LoVo (cell line): Measurements from ENCODE around the gene ARFGEF3.
"Not testable (repeated sequence)": the region's sequence is repeated elsewhere in the genome, so short reads cannot be mapped to it uniquely, and the experiment has no call there.

ENCODE experiments used
- DNase-seq: peaks from one replicate; pipeline ENCODE4 v3.0.0-alpha.2; 2016; ENCODE audit warnings: low spot score

The ARFGEF3 gene

DNA sequence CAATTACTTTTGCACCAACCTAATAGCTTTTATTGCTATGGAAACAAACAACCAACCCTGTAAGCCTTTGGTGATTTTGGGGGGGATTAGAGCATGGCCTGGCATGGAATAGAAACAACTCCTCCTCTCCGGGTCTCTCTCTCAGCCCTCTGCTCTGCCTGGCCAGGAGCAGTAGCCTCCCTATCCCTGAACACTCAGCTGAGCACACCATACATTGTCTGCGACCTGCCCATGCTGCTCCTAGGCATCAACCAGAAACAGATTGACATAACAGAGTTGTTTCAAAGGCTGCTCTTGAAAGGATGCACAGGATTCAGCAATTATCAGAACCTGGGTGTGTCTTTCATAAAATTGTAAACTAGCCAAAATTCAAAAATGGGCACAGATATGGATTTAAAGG is 186.1 kb downstream of the ARFGEF3 start:
- no peak for DNase-seq

DNA sequence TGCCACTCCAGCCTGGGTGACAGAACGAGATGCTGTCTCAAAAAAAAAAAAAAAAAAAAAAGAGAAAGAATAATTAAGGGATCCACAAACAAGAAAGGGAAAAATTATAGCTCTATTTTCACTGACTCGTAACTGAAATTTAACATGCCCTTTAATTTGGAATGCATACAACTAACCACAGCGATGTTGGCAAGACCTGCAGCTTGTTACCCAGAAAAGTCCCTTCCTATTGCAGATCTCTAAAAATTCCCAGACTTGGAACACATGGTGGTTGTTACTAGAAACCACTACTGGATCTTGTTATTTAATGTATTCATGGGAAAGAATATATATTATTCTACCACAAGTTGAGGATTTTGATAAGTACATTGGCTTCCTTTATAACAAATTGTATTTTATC is 188.2 kb downstream of the ARFGEF3 start:
- DNase-seq, result no peak

DNA sequence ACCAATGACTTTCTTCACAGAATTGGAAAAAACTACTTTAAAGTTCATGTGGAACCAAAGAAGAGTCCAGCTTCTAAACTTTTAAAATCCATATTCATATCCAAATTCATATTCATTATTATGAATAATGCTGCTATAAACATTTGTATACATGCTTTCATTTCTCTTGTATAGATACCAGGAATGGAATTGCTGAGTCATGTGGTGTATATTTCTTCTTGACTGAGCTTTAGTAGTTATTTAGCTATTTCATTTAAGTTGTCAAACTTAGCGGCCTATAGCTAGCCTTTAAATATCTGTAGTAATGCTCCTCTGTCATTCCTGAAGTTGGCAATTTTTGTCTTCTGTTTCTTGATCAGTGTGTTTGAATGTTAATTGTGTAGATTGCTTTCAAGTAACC is 196.2 kb downstream of the ARFGEF3 start:
- no peak for DNase-seq

DNA sequence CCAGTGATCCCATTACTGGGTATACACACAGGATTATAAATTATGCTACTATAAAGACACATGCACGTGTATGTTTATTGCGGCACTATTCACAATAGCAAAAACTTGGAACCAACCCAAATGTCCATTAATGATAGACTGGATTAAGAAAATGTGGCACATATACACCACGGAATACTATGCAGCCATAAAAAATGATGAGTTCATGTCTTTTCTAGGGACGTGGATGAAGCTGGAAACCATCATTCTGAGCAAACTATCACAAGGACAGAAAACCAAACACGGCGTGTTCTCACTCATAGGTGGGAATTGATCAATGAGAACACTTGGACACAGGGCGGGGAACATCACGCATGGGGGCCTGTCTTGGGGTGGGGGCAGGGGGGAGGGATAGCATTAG is 206.9 kb downstream of the ARFGEF3 start:
- DNase-seq, result not testable (repeated sequence)

DNA sequence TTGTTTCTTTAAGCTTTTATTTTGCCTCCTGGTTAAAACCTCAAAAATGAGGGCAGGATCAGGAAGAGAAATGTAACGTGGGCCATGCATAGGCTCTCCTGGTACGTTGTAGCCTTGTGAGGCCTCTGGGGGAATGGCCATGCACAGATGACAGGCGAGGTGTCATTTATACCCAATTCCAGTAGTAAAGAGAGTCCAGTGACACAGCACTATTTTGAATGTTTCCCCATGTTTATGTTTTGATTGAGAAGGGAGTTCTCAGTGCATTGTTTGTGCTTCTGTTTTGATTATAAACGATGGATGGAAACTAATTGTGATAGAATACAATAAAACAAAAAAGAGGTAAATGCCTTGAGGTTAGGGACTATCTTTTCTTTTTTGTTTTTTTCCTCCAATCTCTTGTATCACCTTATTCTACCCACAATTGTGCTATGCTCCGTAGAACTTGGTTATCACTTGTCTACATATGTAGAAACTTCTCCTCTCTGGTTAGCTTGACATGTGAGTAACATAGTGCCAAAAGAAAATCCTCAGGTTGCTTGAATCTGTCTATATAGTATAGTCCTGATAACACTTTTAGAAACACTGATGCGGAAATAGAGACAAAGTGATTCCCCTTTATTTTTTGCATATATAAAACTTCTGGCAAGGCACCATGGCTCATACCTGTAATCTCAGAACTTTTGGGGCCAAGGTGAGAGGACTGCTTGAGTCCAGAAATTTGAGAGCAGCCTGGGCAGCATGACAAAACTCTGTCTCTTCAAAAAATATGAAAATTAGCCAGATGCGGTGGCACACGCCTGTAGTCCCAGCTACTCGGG is 209.1 kb downstream of the ARFGEF3 start:
- no peak for DNase-seq

DNA sequence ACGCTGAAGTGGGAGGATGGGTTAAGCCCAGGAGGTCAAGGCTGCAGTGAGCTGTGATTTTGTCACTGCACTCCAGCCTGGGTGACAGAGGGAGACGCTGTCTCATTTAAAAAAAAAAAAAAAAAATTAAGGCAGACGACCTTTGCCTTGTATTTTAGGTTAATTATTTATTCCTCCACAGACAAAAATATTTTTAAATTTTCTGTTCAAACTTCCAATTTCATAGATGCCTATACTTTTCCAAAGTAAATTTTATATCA is 209.6 kb downstream of the ARFGEF3 start:
- DNase-seq, result no peak

DNA sequence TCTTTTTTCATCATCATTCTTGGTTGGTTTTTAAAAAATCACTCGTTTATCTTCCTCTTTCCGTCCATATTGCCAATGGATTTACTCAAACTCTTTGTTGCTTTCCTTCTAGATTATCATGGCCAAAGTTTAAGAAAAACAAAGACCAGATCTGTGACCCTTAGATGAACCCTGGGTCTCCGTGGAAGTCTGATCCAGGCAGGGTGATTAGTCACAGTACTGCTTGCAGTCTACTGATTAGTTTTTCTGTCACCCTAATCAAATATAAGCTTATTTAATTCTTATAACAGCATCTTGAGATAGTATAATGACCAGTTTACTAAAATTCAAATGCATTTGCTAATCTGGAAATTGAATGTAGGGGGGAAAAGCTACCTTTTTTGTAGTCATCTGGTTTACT is 210.0 kb downstream of the ARFGEF3 start:
- no peak for DNase-seq

DNA sequence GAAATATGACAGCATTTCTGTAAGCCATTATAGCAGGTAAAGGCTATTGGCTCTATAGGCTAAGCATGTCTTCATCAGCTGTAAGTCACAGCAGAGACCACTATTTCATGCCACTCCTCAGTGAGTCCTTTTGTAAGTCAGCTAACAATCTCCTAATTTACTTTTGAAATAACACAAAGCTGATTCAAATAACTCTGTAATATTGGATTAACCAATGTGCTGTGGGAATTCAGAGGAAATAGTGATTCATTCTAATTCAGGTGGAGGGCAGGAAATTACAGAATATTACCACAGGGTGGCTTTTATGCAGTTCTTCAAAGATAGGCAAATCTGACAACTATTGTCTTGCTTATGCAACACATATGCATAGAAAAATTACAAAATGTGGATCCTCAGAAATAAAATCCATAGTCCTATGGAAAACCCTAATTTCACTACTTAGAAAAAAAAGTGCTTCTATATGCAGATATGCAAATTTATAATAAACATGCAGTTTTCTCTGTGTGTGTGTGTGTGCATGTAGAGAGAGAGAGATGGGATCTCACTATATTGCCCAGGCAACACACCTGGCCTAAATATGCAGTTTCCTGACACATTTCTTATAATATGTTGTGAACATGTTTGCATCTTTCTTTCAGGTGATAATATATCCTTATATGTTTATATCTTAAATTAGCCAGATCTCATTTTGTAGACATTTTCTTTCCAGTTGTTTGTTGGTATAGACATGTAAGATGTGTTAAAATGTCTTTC is 211.1 kb downstream of the ARFGEF3 start:
- no peak for DNase-seq

DNA sequence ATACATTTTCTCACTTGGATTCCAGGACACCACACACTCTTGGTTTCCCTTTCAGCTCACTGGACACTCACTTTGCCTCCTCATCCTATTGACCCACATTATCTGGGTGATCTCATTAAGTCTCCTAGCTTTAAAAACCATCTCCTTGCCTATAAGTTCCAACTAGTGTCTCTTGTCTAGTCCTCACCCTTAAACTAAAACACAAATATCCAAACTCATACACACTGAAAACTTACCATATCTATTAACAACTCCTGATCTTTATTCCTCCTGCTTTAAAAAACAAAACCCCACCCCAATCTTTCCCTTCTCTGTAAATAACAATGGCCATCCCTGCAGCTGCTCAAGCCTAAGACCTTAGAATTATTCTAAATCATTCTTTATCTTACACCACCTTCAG is 212.5 kb downstream of the ARFGEF3 start:
- no peak for DNase-seq

DNA sequence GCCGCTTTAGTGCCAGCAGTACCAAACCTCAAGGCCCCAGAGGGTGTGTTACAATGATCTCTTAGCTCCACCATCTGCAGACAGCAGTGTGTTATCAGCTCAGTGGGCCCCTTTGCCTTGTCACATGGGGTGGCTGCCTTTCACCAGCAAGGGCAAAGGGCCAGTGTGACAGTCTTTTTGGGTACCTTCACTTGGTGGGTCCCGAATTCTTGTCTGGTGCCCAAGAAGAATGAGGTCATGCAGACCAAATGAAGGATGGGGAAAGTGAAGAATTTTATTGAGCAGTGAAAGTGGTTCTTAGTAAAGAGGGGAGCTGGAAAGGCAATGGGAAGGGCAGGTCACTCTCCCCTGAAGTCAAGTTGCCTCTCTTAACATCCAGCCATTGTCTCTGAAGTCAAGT is 213.1 kb downstream of the ARFGEF3 start:
- DNase-seq, result no peak

DNA sequence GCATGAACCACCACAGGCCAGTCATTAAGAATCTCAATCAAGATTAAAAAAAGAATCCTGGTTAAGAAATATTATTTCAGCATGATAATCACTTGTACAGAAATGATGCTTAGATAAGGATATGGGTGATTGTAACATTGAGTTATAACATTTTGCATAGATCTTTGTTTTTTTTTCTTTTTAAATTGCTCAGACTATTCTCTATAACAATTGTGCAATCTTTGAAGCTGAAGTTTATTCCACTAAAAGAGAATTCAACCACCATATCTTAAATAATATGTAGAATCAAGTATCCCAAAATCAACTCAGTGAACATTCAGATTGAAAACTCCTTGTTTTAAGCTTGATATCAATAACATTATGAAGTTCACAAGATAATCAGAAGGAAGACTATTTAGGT is 215.3 kb downstream of the ARFGEF3 start:
- no peak for DNase-seq

DNA sequence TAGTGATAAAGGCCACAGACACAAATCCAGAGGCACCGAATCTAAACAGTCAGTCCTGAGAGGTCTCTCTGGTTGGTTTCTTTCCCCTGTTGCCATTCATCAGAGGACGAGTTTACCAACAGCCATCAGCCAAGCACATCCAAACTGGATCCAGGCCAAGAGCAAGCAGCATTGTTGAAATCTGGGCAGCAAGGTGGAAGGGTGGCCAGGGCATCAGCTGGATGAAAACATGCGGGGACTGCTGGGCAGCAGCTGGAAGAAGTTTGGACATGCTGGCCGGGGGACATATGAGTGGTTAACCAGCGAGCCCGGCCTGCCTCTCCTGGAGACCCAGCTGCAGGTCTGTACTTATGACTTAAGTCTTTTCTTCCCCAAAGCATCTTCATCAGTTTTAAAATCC is 216.1 kb downstream of the ARFGEF3 start, which contains the start of gene SMIM28:
Gene SMIM28, plus strand, starts transcription at position 62 of the 400 bp plus-strand sequence. Its CDS starts 168 bp downstream, at position 230.
- DNase-seq, result no peak

DNA sequence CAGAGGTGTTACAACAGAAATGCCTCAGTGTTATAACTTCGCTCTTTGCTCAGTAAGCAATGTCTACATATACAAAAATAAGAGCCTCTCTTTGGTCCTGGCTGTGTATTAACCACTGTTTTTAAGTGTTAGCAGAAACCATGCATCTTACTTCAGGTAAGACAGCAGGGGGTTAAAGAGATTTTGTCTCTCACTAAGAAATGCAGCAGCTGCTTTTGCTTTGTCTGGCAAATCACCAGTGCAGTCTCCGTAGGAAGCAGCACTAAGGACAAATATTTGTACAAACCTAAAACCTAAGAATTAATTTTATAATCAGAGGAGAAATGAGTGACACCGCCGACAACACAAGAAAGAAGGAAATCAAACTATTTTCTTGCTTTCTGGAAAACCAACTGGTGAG is 216.7 kb downstream of the ARFGEF3 start:
- DNase-seq, result no peak

DNA sequence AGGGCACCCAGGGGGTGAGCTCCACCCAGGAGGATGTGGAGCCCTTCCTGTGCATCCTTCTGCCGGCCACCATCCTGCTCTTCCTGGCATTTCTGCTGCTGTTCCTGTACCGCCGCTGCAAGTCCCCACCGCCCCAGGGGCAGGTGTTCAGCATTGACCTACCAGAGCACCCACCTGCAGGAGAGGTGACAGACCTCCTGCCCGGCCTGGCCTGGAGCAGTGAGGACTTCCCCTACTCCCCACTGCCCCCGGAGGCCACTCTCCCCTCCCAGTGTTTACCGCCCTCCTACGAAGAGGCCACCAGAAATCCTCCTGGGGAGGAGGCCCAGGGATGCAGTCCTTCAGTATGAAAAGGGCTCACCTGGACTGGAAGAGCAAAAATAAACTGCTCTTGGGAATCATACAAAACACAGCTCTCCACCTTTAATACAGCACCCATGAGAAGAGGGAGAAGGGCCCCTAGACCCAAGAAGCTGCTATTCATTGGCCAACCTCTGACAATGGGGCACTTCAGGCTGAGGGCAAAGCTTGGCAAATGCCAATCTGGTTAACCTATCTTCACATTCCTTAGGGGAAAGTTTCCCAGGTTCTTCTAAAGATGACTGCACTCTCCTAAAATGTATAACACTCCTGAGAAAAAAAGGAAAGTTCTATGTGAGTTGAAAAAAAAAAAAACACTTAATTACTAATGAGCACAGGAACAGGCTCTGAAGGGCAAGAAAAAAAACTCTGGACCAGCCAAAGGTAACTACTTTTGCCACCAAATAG is 220.9 kb downstream of the ARFGEF3 start:
- DNase-seq, result no peak

DNA sequence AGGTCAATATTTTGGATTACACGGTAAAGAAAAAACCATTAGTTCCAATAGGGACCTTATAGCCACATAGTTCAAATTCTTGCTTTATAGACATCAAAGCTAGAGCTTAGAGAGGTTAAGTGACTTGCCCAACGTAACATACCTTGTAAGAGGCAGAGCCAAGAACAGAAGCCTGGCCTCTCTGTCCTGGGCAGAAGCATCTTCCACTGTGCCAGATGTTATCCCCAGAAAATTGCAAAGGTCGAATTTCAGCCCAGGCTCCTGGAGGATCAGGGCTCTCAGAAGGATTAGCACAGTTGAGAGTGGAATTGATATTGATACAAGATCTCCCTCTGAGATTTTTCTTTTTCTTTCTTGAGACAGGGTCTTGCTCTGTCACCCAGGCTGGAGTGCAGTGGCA is 222.0 kb downstream of the ARFGEF3 start:
- no peak for DNase-seq

DNA sequence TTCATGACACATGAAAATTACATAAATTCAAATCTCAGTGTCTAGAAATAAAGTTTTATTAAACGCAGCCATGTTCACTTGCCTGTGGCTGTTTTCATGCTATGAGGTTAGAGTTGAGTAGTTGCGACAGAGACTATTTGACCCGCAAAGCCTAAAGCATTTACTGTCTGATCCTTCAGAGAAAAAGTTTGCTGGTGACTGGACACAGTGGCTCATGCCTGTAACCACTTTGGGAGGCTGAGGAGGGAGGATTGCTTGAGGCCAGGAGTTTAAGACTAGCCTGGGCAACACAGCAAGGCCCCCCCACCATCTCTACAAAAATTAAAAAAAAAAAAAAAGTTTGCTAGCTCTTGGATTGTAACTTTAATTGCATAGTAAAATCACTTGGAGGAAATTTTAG is 225.2 kb downstream of the ARFGEF3 start:
- no peak for DNase-seq

DNA sequence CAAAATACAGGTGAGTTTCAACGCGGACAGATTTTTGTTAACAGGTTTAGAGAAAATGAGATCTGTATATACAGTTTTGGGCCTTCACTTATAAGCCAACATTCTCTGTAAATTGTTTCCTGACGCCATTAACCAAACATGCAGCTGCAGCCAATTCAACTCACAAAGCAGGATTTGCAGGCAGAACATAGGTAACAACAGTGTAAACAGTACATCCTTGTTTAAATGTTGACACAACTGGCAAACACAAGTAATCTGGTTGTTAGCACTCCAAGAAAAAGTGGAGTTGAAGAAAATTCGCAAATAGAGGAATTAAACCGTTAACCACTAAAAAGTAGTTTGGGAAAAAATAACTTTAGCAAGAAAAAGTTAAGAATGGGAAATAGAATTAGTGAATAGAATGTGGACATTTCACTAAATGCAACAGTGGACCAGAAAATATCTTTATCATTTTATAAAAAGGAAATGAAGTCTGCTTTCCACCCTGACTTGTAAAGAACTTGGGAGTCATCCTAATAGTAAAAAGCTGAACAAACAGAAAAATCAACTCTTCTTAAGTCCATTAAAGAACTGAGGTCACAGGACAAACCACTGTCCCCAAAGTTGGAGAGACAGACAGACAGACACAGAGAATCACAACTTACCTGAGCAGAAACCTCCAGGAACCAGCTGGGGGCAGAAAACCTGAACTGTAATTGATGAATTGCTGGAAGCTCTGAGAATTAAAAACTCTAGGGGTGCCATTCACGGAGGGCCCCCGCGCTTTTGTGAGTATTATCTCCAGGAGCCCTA is 226.0 kb downstream of the ARFGEF3 start:
- no peak for DNase-seq

DNA sequence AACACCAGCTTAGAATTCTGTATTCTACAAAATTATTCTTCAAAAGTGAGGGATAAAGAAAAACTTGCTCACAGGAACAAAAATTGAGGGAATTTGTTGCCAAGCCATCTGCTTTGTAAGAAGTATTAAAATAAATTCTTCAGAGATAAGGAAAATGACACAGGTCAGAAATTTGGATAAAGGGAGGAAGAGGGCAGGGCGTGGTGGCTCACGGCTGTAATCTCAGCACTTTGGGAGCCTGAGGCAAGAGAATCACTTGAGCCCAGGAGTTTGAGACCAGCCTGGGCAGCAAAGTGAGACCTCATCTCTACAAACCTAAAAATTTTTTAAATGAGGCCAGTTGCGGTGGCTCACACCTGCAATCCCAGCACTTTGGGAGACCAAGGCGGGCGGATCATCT is 227.8 kb downstream of the ARFGEF3 start:
- DNase-seq, result no peak
